Prostate gland (tissue), 2 donors: Measurements from ENCODE around the gene MS4A6A.

Source experiments
- POLR2A ChIP-seq: fragments of 450-650 bp; IDR thresholded peaks from one replicate; pipeline ENCODE4 v1.6.1; 2016; ENCODE audit warnings: antibody characterized with exemption, mild to moderate bottlenecking
- POLR2AphosphoS5 ChIP-seq: sonication (generic); formaldehyde crosslinking; IDR thresholded peaks from one replicate; pipeline ENCODE4 v1.6.1; 2017; ENCODE audit warnings: antibody characterized with exemption
- TF ChIP-seq, protein P1 (sequence below), 4 experiments: fragments of 200-600 bp in 2 of 4; fragments of 450-650 bp in 2 of 4; sonication (generic) in 2 of 4; IDR thresholded peaks; 1 replicate in 3 of 4; 2 replicates in 1 of 4; pipeline ENCODE4 v1.5.1; 2016 to 2019; ENCODE audit warnings: antibody characterized with exemption in 4 of 4, mild to moderate bottlenecking in 2 of 4, moderate library complexity in 2 of 4

DNA sequence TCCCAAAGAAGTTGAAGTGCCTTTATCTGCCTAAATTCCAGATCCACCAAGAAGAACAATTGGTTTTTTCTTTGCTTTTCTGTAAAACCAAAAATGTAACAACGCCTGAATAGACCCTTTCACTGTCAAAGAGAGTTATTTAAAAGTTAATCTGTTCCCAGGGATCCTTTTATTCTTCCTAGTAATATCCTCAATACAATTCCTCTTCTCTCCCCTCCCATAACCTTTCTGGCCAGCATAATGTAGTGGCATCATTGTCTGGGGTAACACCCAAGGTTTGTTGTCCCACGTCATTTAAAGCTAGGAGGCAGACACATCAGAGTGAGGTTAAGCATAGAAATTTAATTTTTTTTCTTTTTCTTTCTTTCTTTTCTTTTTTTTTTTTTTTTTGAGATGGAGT, 54.5 kb downstream of the MS4A6A start:
- TF ChIP-seq, protein P1, sequence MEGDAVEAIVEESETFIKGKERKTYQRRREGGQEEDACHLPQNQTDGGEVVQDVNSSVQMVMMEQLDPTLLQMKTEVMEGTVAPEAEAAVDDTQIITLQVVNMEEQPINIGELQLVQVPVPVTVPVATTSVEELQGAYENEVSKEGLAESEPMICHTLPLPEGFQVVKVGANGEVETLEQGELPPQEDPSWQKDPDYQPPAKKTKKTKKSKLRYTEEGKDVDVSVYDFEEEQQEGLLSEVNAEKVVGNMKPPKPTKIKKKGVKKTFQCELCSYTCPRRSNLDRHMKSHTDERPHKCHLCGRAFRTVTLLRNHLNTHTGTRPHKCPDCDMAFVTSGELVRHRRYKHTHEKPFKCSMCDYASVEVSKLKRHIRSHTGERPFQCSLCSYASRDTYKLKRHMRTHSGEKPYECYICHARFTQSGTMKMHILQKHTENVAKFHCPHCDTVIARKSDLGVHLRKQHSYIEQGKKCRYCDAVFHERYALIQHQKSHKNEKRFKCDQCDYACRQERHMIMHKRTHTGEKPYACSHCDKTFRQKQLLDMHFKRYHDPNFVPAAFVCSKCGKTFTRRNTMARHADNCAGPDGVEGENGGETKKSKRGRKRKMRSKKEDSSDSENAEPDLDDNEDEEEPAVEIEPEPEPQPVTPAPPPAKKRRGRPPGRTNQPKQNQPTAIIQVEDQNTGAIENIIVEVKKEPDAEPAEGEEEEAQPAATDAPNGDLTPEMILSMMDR (IDR thresholded peaks at IDR 0.05), result no peak
- TF ChIP-seq POLR2A (no peak), POLR2AphosphoS5 (no peak)
